ENCODE measurements around the gene ARHGAP21. TPM values are rescaled to one million over a fixed set of nuclear protein-coding genes. Genes with fewer than 3 reads are reported as not detected.

Gene ARHGAP21
- total RNA-seq, 1 donor from 2014 or later, result 27.5 TPM

DNA sequence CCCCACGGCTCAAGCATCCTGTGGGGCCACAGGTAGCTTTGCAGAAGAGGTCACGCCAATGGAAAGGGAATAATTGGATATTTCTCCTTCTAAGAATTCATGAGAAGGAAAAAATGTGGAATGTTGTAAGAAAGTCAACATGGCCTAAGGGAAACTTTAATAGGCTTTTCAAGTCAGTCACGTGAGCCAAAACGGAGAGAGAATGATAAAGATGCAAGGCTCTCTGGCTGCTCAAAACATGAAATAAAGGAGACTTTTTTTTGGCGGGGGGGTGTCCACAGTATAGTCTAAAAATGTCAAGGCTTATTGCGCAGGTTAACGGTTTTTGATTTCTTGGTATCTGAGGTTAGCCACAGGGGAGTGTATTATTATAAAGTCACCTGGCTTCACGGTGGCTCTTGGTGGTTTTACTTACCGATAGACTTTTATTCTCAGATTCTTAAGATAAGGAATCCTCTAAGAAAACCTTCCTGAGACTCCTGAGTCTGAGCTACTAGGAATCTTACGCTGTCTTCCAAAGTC lies 148.1 kb downstream of the ARHGAP21 start:
- H3K36me3 ChIP-seq, result no peaks in the 10 kb centered on the region
- TF ChIP-seq, protein P1, sequence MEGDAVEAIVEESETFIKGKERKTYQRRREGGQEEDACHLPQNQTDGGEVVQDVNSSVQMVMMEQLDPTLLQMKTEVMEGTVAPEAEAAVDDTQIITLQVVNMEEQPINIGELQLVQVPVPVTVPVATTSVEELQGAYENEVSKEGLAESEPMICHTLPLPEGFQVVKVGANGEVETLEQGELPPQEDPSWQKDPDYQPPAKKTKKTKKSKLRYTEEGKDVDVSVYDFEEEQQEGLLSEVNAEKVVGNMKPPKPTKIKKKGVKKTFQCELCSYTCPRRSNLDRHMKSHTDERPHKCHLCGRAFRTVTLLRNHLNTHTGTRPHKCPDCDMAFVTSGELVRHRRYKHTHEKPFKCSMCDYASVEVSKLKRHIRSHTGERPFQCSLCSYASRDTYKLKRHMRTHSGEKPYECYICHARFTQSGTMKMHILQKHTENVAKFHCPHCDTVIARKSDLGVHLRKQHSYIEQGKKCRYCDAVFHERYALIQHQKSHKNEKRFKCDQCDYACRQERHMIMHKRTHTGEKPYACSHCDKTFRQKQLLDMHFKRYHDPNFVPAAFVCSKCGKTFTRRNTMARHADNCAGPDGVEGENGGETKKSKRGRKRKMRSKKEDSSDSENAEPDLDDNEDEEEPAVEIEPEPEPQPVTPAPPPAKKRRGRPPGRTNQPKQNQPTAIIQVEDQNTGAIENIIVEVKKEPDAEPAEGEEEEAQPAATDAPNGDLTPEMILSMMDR (IDR thresholded peaks at IDR 0.05), result no peak
- no peaks in the 10 kb centered on the region for H3K4me1 ChIP-seq
- no peaks in the 10 kb centered on the region for H3K9me3 ChIP-seq
- intact Hi-C loops (cut with DNase I), result no loop called here
- no peaks in the 10 kb centered on the region for H3K27me3 ChIP-seq
- H3K4me3 ChIP-seq, result no peak overlapping the region
- DNase-seq (ENCODE audit: low spot score in 2 of 2), result no peak
- no peak overlapping the region for H3K27ac ChIP-seq

DNA sequence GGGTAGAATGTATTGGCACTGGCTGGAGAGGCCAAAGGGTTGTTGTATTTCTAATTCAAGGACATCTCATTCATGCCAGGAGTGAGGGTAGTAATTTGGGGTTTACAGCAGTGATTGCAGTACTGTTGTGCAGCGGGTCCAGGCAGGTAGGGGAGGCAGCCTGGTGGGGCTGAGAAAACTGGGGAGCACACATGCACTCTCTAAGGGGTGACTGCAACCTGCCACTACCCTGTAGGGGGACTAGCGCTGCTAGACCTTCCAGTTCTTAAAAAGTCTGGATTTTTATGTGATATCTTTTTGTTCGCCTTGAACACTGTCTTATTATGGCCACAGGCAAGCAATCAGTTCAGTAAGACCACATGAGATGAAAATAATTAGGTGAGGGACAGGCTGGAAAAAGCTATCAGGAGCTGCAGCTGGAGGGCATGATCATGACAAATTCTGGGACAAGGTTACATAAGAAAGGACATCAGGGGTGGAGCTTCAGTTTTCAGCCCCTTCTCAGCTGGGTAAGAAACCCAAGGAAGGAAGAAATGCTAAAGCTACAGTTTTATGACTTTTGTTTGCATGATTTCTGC lies 149.0 kb downstream of the ARHGAP21 start:
- Histone ChIP-seq H3K4me1 (no peaks in the 10 kb centered on the region), H3K4me3 (no peak overlapping the region), H3K9me3 (no peaks in the 10 kb centered on the region), H3K27me3 (no peaks in the 10 kb centered on the region), H3K27ac (no peak overlapping the region), H3K36me3 (no peaks in the 10 kb centered on the region)
- no peak for DNase-seq (ENCODE audit: low spot score in 2 of 2)
- TF ChIP-seq, protein P1 (IDR thresholded peaks at IDR 0.05), result no peak
- intact Hi-C loops (cut with DNase I), result no loop called here

DNA sequence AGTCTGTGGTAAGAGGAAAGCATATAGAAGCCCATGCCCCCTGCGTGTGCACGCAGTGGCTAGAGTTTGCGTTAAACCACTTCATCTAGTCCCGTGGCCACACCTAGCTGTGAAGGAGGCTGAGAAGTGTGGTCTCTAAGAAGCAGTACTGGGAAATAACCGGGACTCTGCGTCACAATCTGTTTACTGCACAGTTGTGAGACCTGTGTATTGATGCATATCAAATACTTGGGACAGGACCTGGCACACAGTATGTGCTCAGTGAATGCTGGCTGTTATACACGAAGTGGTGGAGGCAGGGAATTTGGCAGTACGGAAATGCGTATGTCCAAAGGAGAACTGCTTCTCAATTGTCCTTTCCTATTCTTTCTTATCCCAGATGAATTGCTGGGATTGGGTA lies 149.5 kb downstream of the ARHGAP21 start:
- no peak for DNase-seq (ENCODE audit: low spot score in 2 of 2)
- no peaks in the 10 kb centered on the region for H3K9me3 ChIP-seq
- no peak overlapping the region for H3K27ac ChIP-seq
- H3K4me3 ChIP-seq, result no peak overlapping the region
- no peaks in the 10 kb centered on the region for H3K4me1 ChIP-seq
- no peaks in the 10 kb centered on the region for H3K27me3 ChIP-seq
- no peaks in the 10 kb centered on the region for H3K36me3 ChIP-seq
- TF ChIP-seq, protein P1 (IDR thresholded peaks at IDR 0.05), result no peak
- intact Hi-C loops (cut with DNase I), result no loop called here

DNA sequence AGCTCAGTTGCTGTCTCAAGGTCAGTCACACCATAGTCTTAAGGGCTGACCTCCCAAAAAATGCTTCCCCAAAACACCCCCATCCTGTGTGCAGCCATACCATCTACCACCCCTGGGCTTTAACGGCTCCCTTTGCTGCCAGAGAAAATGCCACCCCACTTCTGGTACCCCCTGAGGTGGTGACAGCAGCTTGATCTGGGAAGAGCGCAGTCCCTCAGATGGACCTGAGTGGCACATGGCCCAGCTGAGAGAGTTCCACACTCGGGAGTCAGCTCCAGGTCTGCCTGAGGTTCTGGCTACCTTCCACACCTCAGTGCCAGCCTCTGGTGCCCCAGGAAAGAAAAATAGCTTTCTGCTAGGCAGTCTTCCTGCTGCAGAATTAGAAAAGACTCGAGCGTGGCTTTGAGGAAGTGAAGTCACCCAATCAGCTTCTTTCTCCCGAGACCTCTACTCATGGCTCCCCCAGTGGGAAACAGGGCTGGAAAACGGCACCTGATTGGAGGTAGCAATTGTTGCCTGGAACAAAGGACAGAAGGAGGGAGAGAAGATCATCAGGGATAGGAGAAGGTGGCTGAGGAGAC lies 151.7 kb downstream of the ARHGAP21 start:
- no peak for DNase-seq (ENCODE audit: low spot score in 2 of 2)
- TF ChIP-seq, protein P1 (IDR thresholded peaks at IDR 0.05), result no peak
- Histone ChIP-seq H3K27ac (no peak overlapping the region), H3K4me1 (no peaks in the 10 kb centered on the region), H3K9me3 (no peaks in the 10 kb centered on the region), H3K27me3 (no peaks in the 10 kb centered on the region), H3K36me3 (no peaks in the 10 kb centered on the region), H3K4me3 (no peak overlapping the region)
- intact Hi-C loops (cut with DNase I), result no loop called here

DNA sequence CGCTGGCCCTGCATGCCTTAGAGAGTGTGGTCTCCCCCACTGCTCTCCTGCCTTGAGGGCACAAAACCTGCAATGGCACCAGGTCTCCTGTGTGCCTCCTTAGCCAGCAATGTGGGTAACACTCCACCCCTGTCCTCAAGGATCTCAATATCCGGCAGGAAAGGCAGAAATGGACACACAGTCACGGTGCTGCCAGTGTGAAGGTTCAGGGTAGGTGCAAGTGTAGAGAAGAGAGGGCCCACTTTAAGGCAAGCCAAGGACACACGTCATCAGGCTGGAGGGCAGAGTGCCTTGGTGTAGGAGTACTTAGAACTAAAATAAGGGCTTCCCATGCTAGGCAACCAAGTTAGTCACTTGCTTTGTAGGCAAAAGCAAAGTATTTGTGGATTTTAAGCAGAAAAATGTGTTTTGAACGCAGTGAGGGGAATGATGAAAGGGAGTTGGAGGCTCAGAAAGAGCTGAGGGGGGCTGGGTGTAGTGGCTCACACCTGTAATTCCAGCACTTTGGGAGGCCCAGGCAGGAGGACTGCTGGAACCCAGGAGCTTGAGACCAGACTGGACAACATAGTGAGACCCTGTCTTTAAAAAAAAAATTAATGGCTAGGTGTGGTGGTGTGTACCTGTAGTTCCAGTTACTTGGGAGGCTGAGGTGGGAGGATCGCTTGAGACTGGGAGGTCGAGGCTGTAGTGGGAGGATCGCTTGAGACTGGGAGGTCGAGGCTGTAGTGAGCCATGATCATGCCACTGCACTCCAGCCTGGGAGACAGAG lies 152.8 kb downstream of the ARHGAP21 start:
- DNase-seq (ENCODE audit: low spot score in 2 of 2), result no peak
- intact Hi-C loops (cut with DNase I), result no loop called here

More for the DNA sequence above, 152.8 kb downstream of the ARHGAP21 start:
- Histone ChIP-seq H3K9me3 (no peaks in the 10 kb centered on the region), H3K27me3 (no peaks in the 10 kb centered on the region), H3K27ac (no peak overlapping the region), H3K4me1 (no peaks in the 10 kb centered on the region), H3K36me3 (no peaks in the 10 kb centered on the region), H3K4me3 (no peak overlapping the region)
- TF ChIP-seq, protein P1 (IDR thresholded peaks at IDR 0.05), result no peak

Measured in ascending aorta (tissue), 2 donors.